ENCODE data around the gene TBC1D2B.
A peak's percentile ranks its signal among the peaks of the same experiment; 100 is the strongest.

Gene TBC1D2B

DNA sequence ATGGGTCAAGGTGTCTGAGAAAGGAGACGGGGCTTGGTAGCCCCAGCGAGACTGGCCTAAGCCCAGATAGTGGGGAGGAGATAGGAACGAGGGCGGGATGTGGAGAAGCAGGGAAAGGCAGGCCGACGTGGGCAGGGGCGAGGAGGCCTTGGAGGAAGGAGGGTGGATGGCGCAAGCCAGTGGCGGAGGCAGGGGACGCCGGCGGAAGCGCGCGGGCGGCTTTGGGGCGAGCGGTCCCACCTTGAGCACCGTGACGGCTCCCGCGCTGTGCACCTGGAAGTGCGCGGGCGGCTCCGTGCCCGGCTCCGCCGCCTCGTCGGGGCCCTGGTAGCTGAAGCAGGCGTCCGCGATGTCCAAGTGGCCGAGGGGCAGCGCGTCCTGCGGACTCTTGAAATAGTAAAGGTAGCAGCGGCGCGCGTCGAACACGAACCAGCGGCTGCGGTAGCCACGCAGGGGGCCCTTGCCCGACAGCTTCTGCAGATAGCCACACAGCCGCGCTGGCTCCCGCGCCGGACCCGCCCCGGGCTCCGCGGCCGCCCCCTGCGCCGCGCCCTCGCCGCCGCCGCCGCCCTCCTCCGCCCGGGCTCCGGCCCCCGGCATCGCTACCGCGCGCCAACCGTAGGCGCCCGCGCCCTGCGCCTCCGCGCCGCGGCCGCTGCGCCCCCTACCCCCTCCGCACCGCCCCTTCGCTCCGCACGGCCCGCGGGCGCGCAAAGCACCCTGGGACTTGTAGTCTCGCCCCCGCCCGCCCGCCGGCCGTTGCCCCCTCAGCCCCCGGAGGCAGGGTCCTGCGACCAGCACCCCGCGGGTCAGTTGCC is at the start of gene TBC1D2B:
Gene TBC1D2B (minus strand): TSS at position 659 of the 818 bp plus-strand sequence. CDS start 59 bp downstream, at position 600.
- peak within 1 kb of the TSS; percentile 78 for H3K4me3 ChIP-seq (ENCODE audit: low read length)
- TF ChIP-seq, protein P1, sequence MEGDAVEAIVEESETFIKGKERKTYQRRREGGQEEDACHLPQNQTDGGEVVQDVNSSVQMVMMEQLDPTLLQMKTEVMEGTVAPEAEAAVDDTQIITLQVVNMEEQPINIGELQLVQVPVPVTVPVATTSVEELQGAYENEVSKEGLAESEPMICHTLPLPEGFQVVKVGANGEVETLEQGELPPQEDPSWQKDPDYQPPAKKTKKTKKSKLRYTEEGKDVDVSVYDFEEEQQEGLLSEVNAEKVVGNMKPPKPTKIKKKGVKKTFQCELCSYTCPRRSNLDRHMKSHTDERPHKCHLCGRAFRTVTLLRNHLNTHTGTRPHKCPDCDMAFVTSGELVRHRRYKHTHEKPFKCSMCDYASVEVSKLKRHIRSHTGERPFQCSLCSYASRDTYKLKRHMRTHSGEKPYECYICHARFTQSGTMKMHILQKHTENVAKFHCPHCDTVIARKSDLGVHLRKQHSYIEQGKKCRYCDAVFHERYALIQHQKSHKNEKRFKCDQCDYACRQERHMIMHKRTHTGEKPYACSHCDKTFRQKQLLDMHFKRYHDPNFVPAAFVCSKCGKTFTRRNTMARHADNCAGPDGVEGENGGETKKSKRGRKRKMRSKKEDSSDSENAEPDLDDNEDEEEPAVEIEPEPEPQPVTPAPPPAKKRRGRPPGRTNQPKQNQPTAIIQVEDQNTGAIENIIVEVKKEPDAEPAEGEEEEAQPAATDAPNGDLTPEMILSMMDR (IDR thresholded peaks at IDR 0.05; ENCODE audit: insufficient read depth, low read depth, low read length, missing control alignments), result no peak
- peak; percentile 59 for DNase-seq (ENCODE audit: low read depth)

DNA sequence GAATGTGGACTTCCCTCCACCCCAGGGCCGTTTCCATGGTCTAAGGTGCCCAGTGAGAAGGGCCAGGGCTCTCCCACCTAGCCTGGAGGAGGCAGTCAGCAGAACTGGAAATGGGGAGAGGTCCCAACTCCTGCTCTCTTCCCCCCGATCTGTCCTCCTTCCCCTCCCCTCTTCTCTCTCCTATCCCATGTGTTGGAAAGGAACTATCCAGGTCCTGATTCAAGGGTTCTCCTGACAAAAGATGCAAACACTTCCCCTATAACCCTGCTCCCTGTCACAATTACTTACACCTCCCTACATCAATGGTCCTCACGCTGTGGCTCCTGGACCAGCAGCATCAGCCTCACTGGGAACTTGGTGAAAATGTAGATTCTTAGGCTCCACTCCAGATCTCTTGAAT is 47.8 kb upstream of the TBC1D2B start:
- no peak for DNase-seq (ENCODE audit: low read depth)
- H3K4me3 ChIP-seq (ENCODE audit: low read length), result no peak overlapping the region
- TF ChIP-seq, protein P1 (IDR thresholded peaks at IDR 0.05; ENCODE audit: insufficient read depth, low read depth, low read length, missing control alignments), result no peak

DNA sequence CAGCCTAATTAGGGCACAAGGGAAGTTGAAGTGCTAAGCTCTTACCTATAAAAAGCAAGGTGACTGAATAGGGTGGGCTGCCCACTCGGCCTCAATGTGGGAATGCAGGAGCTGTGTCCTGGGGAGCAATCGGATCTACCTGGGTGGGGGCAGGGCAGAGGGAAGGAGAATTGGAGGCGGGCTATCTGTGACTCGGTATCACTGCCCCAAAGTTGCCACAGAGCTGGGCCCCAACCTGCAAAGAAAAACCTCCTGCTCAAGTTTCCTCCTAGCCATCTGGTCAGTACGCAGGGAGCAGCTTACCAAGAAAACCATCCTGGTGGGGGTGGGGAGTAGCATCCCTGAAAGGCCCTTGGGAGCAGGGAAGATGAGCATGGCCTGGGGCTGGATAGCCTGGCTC is 43.0 kb upstream of the TBC1D2B start:
- DNase-seq (ENCODE audit: low read depth), result no peak
- H3K4me3 ChIP-seq (ENCODE audit: low read length), result no peak overlapping the region

DNA sequence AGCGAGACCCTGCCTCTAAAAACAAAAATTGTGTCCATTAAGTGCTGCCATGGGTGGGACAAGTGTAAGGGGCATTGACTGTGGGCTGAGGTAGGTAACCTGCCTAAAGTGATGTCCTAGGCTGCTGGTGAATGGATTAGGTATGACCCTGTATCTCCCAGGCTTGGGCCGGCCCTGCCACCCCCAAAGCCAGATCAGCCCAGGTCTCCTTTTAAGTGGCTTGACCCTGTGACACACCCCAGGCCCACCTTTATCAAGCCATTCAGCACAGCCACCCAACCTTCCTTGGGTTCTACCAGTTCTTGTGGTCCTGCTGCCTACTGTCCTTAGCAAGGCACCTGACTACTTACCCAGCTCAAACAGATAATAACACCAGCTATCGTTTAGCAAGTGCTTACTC is 35.0 kb upstream of the TBC1D2B start:
- no peak for DNase-seq (ENCODE audit: low read depth)
- TF ChIP-seq, protein P1 (IDR thresholded peaks at IDR 0.05; ENCODE audit: insufficient read depth, low read depth, low read length, missing control alignments), result no peak
- no peak overlapping the region for H3K4me3 ChIP-seq (ENCODE audit: low read length)

More for the DNA sequence above, 43.0 kb upstream of the TBC1D2B start:
- TF ChIP-seq, protein P1 (IDR thresholded peaks at IDR 0.05; ENCODE audit: insufficient read depth, low read depth, low read length, missing control alignments), result no peak

DNA sequence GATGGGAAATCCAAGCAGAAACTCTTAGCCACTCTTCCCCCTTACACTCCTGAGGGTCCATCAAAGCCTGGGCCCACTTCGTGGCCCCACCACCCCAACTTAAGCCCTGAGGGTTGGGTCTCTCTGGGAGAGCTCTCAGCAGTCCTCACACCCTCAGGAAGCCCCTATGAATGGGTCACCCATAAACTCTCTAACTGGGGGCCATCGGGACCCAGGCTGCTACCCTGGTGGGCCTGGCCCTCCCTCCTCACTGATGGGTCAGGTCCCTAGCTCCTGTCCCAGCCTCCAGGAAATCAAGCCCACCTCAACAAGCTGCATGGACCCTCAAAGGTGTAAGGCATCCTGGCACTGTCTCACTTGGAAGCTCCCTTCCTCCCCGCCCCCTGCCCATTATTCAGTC is 34.3 kb upstream of the TBC1D2B start:
- H3K4me3 ChIP-seq (ENCODE audit: low read length), result no peak overlapping the region
- TF ChIP-seq, protein P1 (IDR thresholded peaks at IDR 0.05; ENCODE audit: insufficient read depth, low read depth, low read length, missing control alignments), result no peak
- no peak for DNase-seq (ENCODE audit: low read depth)

DNA sequence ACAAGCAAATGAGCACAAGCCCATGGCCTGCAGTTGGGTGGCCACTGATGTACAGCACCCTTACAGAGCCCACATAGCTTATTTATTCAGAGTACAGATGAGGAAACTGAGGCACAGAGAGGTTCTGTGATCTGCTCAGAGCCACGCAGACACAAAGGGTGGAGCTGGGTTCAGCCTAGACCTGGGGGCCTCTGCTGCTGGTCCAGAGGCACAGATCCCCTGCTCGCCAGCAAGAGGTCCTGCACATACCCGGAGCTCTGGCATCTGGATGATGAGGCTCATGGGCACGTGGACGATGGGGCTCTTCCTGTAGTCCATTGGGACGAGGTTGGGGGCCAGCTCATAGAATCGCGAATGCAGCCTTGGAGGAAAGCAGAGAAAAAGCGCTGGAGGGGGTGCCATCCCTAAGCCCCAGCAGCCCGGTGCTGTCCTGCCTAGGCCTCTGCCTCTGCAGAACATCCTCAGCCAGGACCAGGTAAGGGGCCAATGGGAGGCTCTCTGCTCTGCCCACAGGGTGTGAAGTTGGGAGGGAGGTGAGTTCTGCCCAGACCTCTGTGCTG is 33.5 kb upstream of the TBC1D2B start:
- no peak for DNase-seq (ENCODE audit: low read depth)
- TF ChIP-seq, protein P1 (IDR thresholded peaks at IDR 0.05; ENCODE audit: insufficient read depth, low read depth, low read length, missing control alignments), result no peak
- no peak overlapping the region for H3K4me3 ChIP-seq (ENCODE audit: low read length)
